NOMO-1 (cell line): ENCODE results near the gene SLC38A1.
"Not testable (repeated sequence)": the region's sequence is repeated elsewhere in the genome, so short reads cannot be mapped to it uniquely, and the experiment has no call there.

Source experiments
- DNase-seq, 2 experiments: peaks; one replicate each; lab custom pipeline; 2025; ENCODE audit not compliant: unreplicated experiment in 2 of 2; lab: John Stamatoyannopoulos, UW

The SLC38A1 gene

GRCh38 chr12:46265102-46265501 lies 3.7 kb downstream of the SLC38A1 start:
- no peak for DNase-seq

GRCh38 chr12:46264057-46264456 lies 4.8 kb downstream of the SLC38A1 start:
- no peak for DNase-seq

GRCh38 chr12:46263140-46264016 lies 5.5 kb downstream of the SLC38A1 start:
- no peak for DNase-seq

GRCh38 chr12:46261646-46262045 lies 7.2 kb downstream of the SLC38A1 start:
- DNase-seq = no peak

GRCh38 chr12:46260913-46261476 lies 7.8 kb downstream of the SLC38A1 start:
- DNase-seq = no peak

GRCh38 chr12:46260124-46260912 lies 8.5 kb downstream of the SLC38A1 start:
- no peak for DNase-seq

GRCh38 chr12:46259713-46260112 lies 9.1 kb downstream of the SLC38A1 start:
- DNase-seq = no peak

- no peak for DNase-seq
These were observed 9.8 kb downstream of the SLC38A1 start for GRCh38 chr12:46259071-46259470.

- DNase-seq = no peak
These were observed 10.7 kb downstream of the SLC38A1 start for GRCh38 chr12:46258129-46258528.

- DNase-seq = no peak
These were observed 11.9 kb downstream of the SLC38A1 start for GRCh38 chr12:46256942-46257341.

- no peak for DNase-seq
These were observed 15.2 kb downstream of the SLC38A1 start for GRCh38 chr12:46253544-46254162.

- DNase-seq = not testable (repeated sequence)
These were observed 16.8 kb downstream of the SLC38A1 start for GRCh38 chr12:46251994-46252393.

- not testable (repeated sequence) for DNase-seq
These were observed 18.9 kb downstream of the SLC38A1 start for GRCh38 chr12:46249960-46250359.

- no peak for DNase-seq
These were observed 22.7 kb downstream of the SLC38A1 start for GRCh38 chr12:46246021-46246700.

- DNase-seq = no peak
These were observed 23.8 kb downstream of the SLC38A1 start for GRCh38 chr12:46244997-46245396.

- no peak for DNase-seq
These were observed 24.4 kb downstream of the SLC38A1 start for GRCh38 chr12:46244273-46244915.

GRCh38 chr12:46242569-46242968 lies 26.3 kb downstream of the SLC38A1 start:
- no peak for DNase-seq

- no peak for DNase-seq
These were observed 28.4 kb downstream of the SLC38A1 start for GRCh38 chr12:46240436-46240835.

GRCh38 chr12:46238821-46239220 lies 30.0 kb downstream of the SLC38A1 start:
- DNase-seq = no peak
